Right renal cortex interstitium (tissue), 3 donors: ENCODE results near the gene CCDC127. TPM values are rescaled to one million over a fixed set of nuclear protein-coding genes. Genes with fewer than 3 reads are reported as not detected.
A peak's percentile ranks its signal among the peaks of the same experiment; 100 is the strongest.
"Not testable (repeated sequence)": the region's sequence is repeated elsewhere in the genome, so short reads cannot be mapped to it uniquely, and the experiment has no call there.

Source experiments
- DNase-seq, 3 donors: peaks; one replicate each; pipeline ENCODE4 v3.0.0-alpha.2; 2013; ENCODE audit warnings: low read depth in 3 of 3, low spot score in 2 of 3
- polyA plus RNA-seq, 3 donors: library from polyadenylated mRNA; unstranded; fragments of 120-200 nt; gene quantifications; one replicate each; pipeline ENCODE4 v1.2.1, GENCODE V29; 2013; ENCODE audit not compliant: insufficient read length in 3 of 3

CCDC127 gene
- 10 to 100 TPM; 11.2 to 14.8 (median 11.7) TPM for polyA plus RNA-seq

- peak; percentile 87 to 90 (median 89) for DNase-seq
These were observed at the start of gene CCDC127, which contains the start of gene SDHA for GRCh38 chr5:217494-218456. TSS of gene CCDC127 (minus strand) at chr5:218153. CDS start at chr5:216849, 1,304 bp downstream. TSS of gene SDHA (plus strand) at chr5:218320. CDS start at chr5:218356, 36 bp downstream.

GRCh38 chr5:267716-268115 lies 49.8 kb upstream of the CCDC127 start:
- DNase-seq = no peak

- DNase-seq = not testable (repeated sequence)
These were observed 48.5 kb upstream of the CCDC127 start for GRCh38 chr5:266311-267026.

- DNase-seq = no peak
These were observed 46.4 kb upstream of the CCDC127 start for GRCh38 chr5:264338-264737.

GRCh38 chr5:263275-263974 lies 45.5 kb upstream of the CCDC127 start:
- DNase-seq = not testable (repeated sequence)

GRCh38 chr5:257148-257547 lies 39.2 kb upstream of the CCDC127 start:
- no peak for DNase-seq

GRCh38 chr5:256347-256746 lies 38.4 kb upstream of the CCDC127 start:
- not testable (repeated sequence) for DNase-seq

GRCh38 chr5:255116-255515 lies 37.2 kb upstream of the CCDC127 start:
- DNase-seq = not testable (repeated sequence)

GRCh38 chr5:254322-254721 lies 36.4 kb upstream of the CCDC127 start:
- not testable (repeated sequence) for DNase-seq

GRCh38 chr5:252546-252945 lies 34.6 kb upstream of the CCDC127 start:
- DNase-seq = no peak

GRCh38 chr5:251975-252374 lies 34.0 kb upstream of the CCDC127 start:
- DNase-seq = not testable (repeated sequence)

GRCh38 chr5:251538-251937 lies 33.6 kb upstream of the CCDC127 start:
- not testable (repeated sequence) for DNase-seq

GRCh38 chr5:251016-251415 lies 33.1 kb upstream of the CCDC127 start:
- DNase-seq = not testable (repeated sequence)

- not testable (repeated sequence) for DNase-seq
These were observed 32.4 kb upstream of the CCDC127 start for GRCh38 chr5:250396-250795.

- DNase-seq = not testable (repeated sequence)
These were observed 27.8 kb upstream of the CCDC127 start for GRCh38 chr5:245717-246116.

GRCh38 chr5:243683-244367 lies 25.9 kb upstream of the CCDC127 start:
- DNase-seq = not testable (repeated sequence)

GRCh38 chr5:241045-241669 lies 23.2 kb upstream of the CCDC127 start:
- not testable (repeated sequence) for DNase-seq

GRCh38 chr5:240550-240949 lies 22.6 kb upstream of the CCDC127 start:
- not testable (repeated sequence) for DNase-seq

GRCh38 chr5:237931-238330 lies 20.0 kb upstream of the CCDC127 start:
- DNase-seq = not testable (repeated sequence)

- DNase-seq = not testable (repeated sequence)
These were observed 17.6 kb upstream of the CCDC127 start for GRCh38 chr5:235527-235926.
